ENCODE measurements around the gene RACK1. TPM values are rescaled to one million over a fixed set of nuclear protein-coding genes. Genes with fewer than 3 reads are reported as not detected.

The RACK1 gene
- polyA plus RNA-seq, 1 donor (not counting 4 experiments of a cell fraction or from before 2014, with no cell fraction given), result 3,291 TPM

GRCh38 chr5:181223058-181223728 lies 20.5 kb downstream of the RACK1 start, which contains the start of gene TRIM41:
Gene TRIM41 (plus strand): TSS chr5:181223281. CDS start chr5:181224000, 719 bp downstream.
- DNase-seq (ENCODE audit: low read depth, low spot score), result peak; percentile 90
- dilution Hi-C loops (cut with MboI; ENCODE audit: extremely low pct_ligation_motif_present, low sequenced_read_pairs), result no loop called here
- no peak for TF ChIP-seq EZH2 (IDR thresholded peaks at IDR 0.05; ENCODE audit: low read length)
- TF ChIP-seq, protein P1, sequence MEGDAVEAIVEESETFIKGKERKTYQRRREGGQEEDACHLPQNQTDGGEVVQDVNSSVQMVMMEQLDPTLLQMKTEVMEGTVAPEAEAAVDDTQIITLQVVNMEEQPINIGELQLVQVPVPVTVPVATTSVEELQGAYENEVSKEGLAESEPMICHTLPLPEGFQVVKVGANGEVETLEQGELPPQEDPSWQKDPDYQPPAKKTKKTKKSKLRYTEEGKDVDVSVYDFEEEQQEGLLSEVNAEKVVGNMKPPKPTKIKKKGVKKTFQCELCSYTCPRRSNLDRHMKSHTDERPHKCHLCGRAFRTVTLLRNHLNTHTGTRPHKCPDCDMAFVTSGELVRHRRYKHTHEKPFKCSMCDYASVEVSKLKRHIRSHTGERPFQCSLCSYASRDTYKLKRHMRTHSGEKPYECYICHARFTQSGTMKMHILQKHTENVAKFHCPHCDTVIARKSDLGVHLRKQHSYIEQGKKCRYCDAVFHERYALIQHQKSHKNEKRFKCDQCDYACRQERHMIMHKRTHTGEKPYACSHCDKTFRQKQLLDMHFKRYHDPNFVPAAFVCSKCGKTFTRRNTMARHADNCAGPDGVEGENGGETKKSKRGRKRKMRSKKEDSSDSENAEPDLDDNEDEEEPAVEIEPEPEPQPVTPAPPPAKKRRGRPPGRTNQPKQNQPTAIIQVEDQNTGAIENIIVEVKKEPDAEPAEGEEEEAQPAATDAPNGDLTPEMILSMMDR (optimal IDR thresholded peaks at IDR 0.05 in 1 of 3, IDR thresholded peaks at IDR 0.05 in 1 of 3, conservative IDR thresholded peaks at IDR 0.05 in 1 of 3; ENCODE audit: extremely low read depth in 1 of 3, insufficient read depth in 2 of 3, low read length in 3 of 3), result no peak

GRCh38 chr5:181222630-181223057 lies 21.1 kb downstream of the RACK1 start:
- H3K9me1 ChIP-seq (ENCODE audit: control insufficient read depth, extremely low read depth, insufficient read depth, low read length), result peaks cover 4% of the 10 kb centered on the region
- peaks cover 10 to 13% of the 10 kb centered on the region in 2 experiments for H3K36me3 ChIP-seq (ENCODE audit: control insufficient read depth in 2 of 2, extremely low read depth in 1 of 2, insufficient read depth in 2 of 2, low read length in 2 of 2)
- peaks cover 21% of the 10 kb centered on the region for H3K4me1 ChIP-seq (ENCODE audit: control insufficient read depth, extremely low read depth, insufficient read depth, low read length)
- peak overlapping the region; percentile 88 for H3K27ac ChIP-seq (ENCODE audit: control insufficient read depth, insufficient read depth, low read length)
- peak overlapping the region; percentile 87 for H3K9ac ChIP-seq (ENCODE audit: control insufficient read depth, extremely low read depth, insufficient read depth, low read length)
- no peaks in the 10 kb centered on the region for H4K20me1 ChIP-seq (ENCODE audit: control insufficient read depth, extremely low read depth, insufficient read depth, low read length)
- peak overlapping the region; percentile 94 for H3K4me2 ChIP-seq (ENCODE audit: control insufficient read depth, extremely low read depth, insufficient read depth, low read depth, low read length)
- peak overlapping the region; percentile 87 for H2AFZ ChIP-seq (ENCODE audit: control insufficient read depth, low read length)
- peaks cover 24% of the 10 kb centered on the region for H3K79me2 ChIP-seq (ENCODE audit: control insufficient read depth, insufficient read depth, low read length)
- no peak for TF ChIP-seq EZH2 (IDR thresholded peaks at IDR 0.05; ENCODE audit: low read length)
- TF ChIP-seq, protein P1 (optimal IDR thresholded peaks at IDR 0.05 in 1 of 3, IDR thresholded peaks at IDR 0.05 in 1 of 3, conservative IDR thresholded peaks at IDR 0.05 in 1 of 3; ENCODE audit: extremely low read depth in 1 of 3, insufficient read depth in 2 of 3, low read length in 3 of 3), result no peak
- no peak for FAIRE-seq
- dilution Hi-C loops (cut with MboI; ENCODE audit: extremely low pct_ligation_motif_present, low sequenced_read_pairs), result no loop called here
- H3K27me3 ChIP-seq (ENCODE audit: control insufficient read depth, extremely low read depth, insufficient read depth, low read length), result no peaks in the 10 kb centered on the region
- H3K4me3 ChIP-seq (ENCODE audit: control insufficient read depth in 2 of 3, extremely low read depth in 1 of 3, insufficient read depth in 2 of 3, low read depth in 1 of 3, low read length in 3 of 3), result peak overlapping the region; percentile 85 to 88 (median 87)
- no peak for DNase-seq (ENCODE audit: low read depth, low spot score)
- H3K9me3 ChIP-seq (ENCODE audit: control insufficient read depth, low read depth, low read length), result no peaks in the 10 kb centered on the region

More at GRCh38 chr5:181223058-181223728, 20.5 kb downstream of the RACK1 start, which contains the start of gene TRIM41:
- Histone ChIP-seq H3K36me3 (ENCODE audit: control insufficient read depth in 2 of 2, extremely low read depth in 1 of 2, insufficient read depth in 2 of 2, low read length in 2 of 2) (peaks cover 10 to 13% of the 10 kb centered on the region in 2 experiments), H3K9me1 (ENCODE audit: control insufficient read depth, extremely low read depth, insufficient read depth, low read length) (peaks cover 4% of the 10 kb centered on the region), H3K79me2 (ENCODE audit: control insufficient read depth, insufficient read depth, low read length) (peaks cover 24% of the 10 kb centered on the region), H3K4me2 (ENCODE audit: control insufficient read depth, extremely low read depth, insufficient read depth, low read depth, low read length) (peak within 1 kb of the TSS; percentile 94), H2AFZ (ENCODE audit: control insufficient read depth, low read length) (peak within 1 kb of the TSS; percentile 87), H3K27ac (ENCODE audit: control insufficient read depth, insufficient read depth, low read length) (peak within 1 kb of the TSS; percentile 88), H3K4me3 (ENCODE audit: control insufficient read depth in 2 of 3, extremely low read depth in 1 of 3, insufficient read depth in 2 of 3, low read depth in 1 of 3, low read length in 3 of 3) (peak within 1 kb of the TSS; percentile 85 to 88 (median 87)), H3K9ac (ENCODE audit: control insufficient read depth, extremely low read depth, insufficient read depth, low read length) (peak within 1 kb of the TSS; percentile 87), H3K27me3 (ENCODE audit: control insufficient read depth, extremely low read depth, insufficient read depth, low read length) (no peaks in the 10 kb centered on the region), H3K4me1 (ENCODE audit: control insufficient read depth, extremely low read depth, insufficient read depth, low read length) (peaks cover 17% of the 10 kb centered on the region), H4K20me1 (ENCODE audit: control insufficient read depth, extremely low read depth, insufficient read depth, low read length) (no peaks in the 10 kb centered on the region), H3K9me3 (ENCODE audit: control insufficient read depth, low read depth, low read length) (no peaks in the 10 kb centered on the region)
- FAIRE-seq, result no peak
